PC-3 (cell line): ENCODE data around the gene IL20RA. TPM values are rescaled to one million over a fixed set of nuclear protein-coding genes. Genes with fewer than 3 reads are reported as not detected.
A peak's percentile ranks its signal among the peaks of the same experiment; 100 is the strongest.

Experiments
- ATAC-seq: fragments of 200-7000 bp; cut with Tn5 transposase; 2 replicates; pipeline ENCODE4 v1.9.1; 2020; ENCODE audit warnings: mild to moderate bottlenecking, moderate library complexity
- BruUV-seq: library from RNA; stranded (reverse); fragments of 400-500 nt; replicated peaks from 2 replicates; lab custom pipeline; 2021; lab: Mats Ljungman, UMichigan
- CTCF ChIA-PET: fragments of 300-600 bp; sonication (Branson Sonifier 250); formaldehyde crosslinking; loops from one replicate; lab custom pipeline; 2022; ENCODE audit warnings: antibody characterized with exemption; lab: Charles Lee
- POLR2A ChIA-PET: fragments of 300-600 bp; sonication (Branson Sonifier 250); formaldehyde crosslinking; loops from one replicate; lab custom pipeline; 2022; ENCODE audit warnings: antibody characterized with exemption; ENCODE audit not compliant: unreplicated experiment; lab: Charles Lee
- DNase-seq: peaks from one replicate; pipeline ENCODE4 v3.0.0-alpha.2; 2015
- H2AFZ ChIP-seq: fragments of 300-600 bp; sonication (generic); 2 replicates; pipeline ENCODE4 v1.6.0; 2016; ENCODE audit warnings: antibody characterized with exemption, low read length
- H3F3A ChIP-seq: fragments of 300-600 bp; sonication (generic); one replicate; pipeline ENCODE4 v1.6.0; 2017; ENCODE audit warnings: antibody characterized with exemption, low read length, control low read depth, mild to moderate bottlenecking; ENCODE audit not compliant: unreplicated experiment
- H3K27ac ChIP-seq: fragments of 300-600 bp; sonication (generic); 2 replicates; pipeline ENCODE4 v1.5.1; 2016; ENCODE audit warnings: mild to moderate bottlenecking, low read length
- H3K27me3 ChIP-seq: fragments of 300-600 bp; sonication (generic); 2 replicates; pipeline ENCODE4 v1.6.1; 2016; ENCODE audit warnings: low read length, mixed read lengths
- H3K36me3 ChIP-seq: fragments of 300-600 bp; sonication (generic); 2 replicates; pipeline ENCODE4 v1.6.1; 2016; ENCODE audit warnings: low read depth, mixed run types, low read length, mixed read lengths
- H3K4me1 ChIP-seq: fragments of 300-600 bp; sonication (generic); 2 replicates; pipeline ENCODE4 v1.5.1; 2016; ENCODE audit warnings: low read length; ENCODE audit not compliant: insufficient read depth
- H3K4me2 ChIP-seq: fragments of 300-600 bp; sonication (generic); 2 replicates; pipeline ENCODE4 v1.6.0; 2016; ENCODE audit warnings: low read length
- H3K4me3 ChIP-seq: fragments of 300-600 bp; sonication (generic); 2 replicates; pipeline ENCODE4 v1.5.1; 2016; ENCODE audit warnings: mild to moderate bottlenecking, low read length, mixed read lengths
- H3K79me2 ChIP-seq: fragments of 300-600 bp; sonication (generic); 2 replicates; pipeline ENCODE4 v1.6.1; 2017; ENCODE audit warnings: low read length, mixed read lengths
- H3K9ac ChIP-seq: fragments of 300-600 bp; sonication (generic); 2 replicates; pipeline ENCODE4 v1.6.0; 2016; ENCODE audit warnings: mild to moderate bottlenecking, low read length
- H3K9me2 ChIP-seq: fragments of 300-600 bp; sonication (generic); replicated peaks from 2 replicates; pipeline ENCODE4 v1.6.1; 2016; ENCODE audit warnings: mixed run types, low read length, mixed read lengths
- H3K9me3 ChIP-seq: fragments of 300-600 bp; sonication (generic); 2 replicates; pipeline ENCODE4 v1.6.1; 2016; ENCODE audit warnings: low read length, mixed read lengths
- H4K20me1 ChIP-seq: fragments of 300-600 bp; sonication (generic); 2 replicates; pipeline ENCODE4 v1.6.1; 2016; ENCODE audit warnings: low read length, mixed read lengths
- EZH2 ChIP-seq: fragments of 300-600 bp; sonication (generic); IDR thresholded peaks from one replicate; pipeline ENCODE4 v1.6.1; 2017; ENCODE audit warnings: antibody characterized with exemption, mild to moderate bottlenecking, low read length; ENCODE audit not compliant: unreplicated experiment
- EZH2phosphoT487 ChIP-seq: fragments of 300-600 bp; sonication (generic); IDR thresholded peaks from 2 replicates; pipeline ENCODE4 v1.6.1; 2018; ENCODE audit warnings: mild to moderate bottlenecking, antibody characterized with exemption, low read length, borderline replicate concordance
- intact Hi-C: fragments of 100-400 bp; cut with micrococcal nuclease; formaldehyde crosslinking; loops from 2 replicates; pipeline ENCODE4 v1.9.0; 2023
- total RNA-seq: library from RNA; depleted of rRNA; stranded (reverse); fragments of >200 nt; gene quantifications from 2 replicates; pipeline ENCODE4 v1.2.3, GENCODE V29; 2014
- TF ChIP-seq, protein P1 (sequence below): fragments of 300-600 bp; sonication (generic); conservative IDR thresholded peaks from 2 replicates; pipeline ENCODE4 v1.5.1; 2017; ENCODE audit warnings: antibody characterized with exemption, low read depth, mild to moderate bottlenecking, low read length

IL20RA gene
- total RNA-seq, 1 experiment from 2014 or later, result 6.0 TPM

DNA sequence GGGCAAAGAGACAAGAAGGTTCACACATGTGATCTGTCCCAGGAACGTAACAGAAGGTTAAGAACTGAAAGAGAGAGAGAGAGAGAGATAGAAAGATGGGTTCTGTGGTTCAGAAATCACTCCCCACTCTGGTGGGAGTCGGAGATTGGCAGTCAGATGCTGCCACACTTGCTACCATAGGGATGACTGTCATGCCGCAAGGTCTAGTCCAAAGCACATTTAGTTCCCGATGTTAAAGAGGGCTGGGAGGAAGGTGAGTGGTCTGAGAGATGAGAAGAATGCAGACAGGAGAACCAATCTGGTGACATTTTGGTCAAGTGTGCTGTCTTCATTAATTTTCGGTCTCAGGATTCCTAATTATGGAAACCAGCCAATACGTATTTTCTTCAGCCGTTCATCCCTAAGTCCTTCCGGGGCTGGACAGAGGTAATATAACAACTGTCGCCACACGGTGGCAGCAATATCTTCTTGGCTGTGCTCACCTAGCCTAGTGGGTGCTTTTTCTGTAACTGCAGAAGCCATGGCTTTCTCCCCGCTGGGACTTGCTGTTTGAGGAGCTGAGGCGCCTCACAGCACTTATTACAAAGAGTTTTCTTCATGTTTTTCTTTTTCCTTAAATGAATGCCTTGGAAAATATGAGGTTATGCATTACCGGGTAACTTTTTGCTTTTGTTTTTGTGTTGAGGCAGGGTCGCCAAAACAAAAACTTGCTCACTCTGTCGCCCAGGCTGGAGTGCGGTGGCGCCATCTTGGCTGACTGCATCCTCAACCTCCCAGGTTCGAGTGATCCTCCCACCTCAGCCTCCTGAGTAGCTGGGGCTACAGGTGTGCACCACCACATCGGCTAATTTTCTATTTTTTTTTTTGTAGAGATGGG, 76.7 kb downstream of the IL20RA start:
- Histone ChIP-seq H3K9me3 (no peaks in the 10 kb centered on the region), H3K36me3 (no peaks in the 10 kb centered on the region), H2AFZ (0 out of 2 replicates have a peak overlapping the region, but pooled peaks have one; percentile 20), H4K20me1 (no peaks in the 10 kb centered on the region), H3K4me1 (peaks cover 22% of the 10 kb centered on the region), H3K9ac (peak overlapping the region; percentile 68; the same call in 1 of the 2 replicates), H3K4me2 (peak overlapping the region; percentile 73; the same call in 1 of the 2 replicates), H3K9me2 (no peaks in the 10 kb centered on the region), H3F3A (no peaks in the 10 kb centered on the region), H3K27me3 (no peaks in the 10 kb centered on the region), H3K79me2 (no peaks in the 10 kb centered on the region), H3K4me3 (no peak overlapping the region), H3K27ac (peak overlapping the region; percentile 96)
- ATAC-seq, result peak; percentile 70
- no TSS peak for BruUV-seq
- DNase-seq, result peak; percentile 91
- ChIA-PET CTCF (no interaction called here), POLR2A (interaction anchor here (0.7 kb wide), 1 partner anchor 27 kb away, joined by 4 read pairs; no protein-coding TSS in a partner anchor)
- TF ChIP-seq, protein P1, sequence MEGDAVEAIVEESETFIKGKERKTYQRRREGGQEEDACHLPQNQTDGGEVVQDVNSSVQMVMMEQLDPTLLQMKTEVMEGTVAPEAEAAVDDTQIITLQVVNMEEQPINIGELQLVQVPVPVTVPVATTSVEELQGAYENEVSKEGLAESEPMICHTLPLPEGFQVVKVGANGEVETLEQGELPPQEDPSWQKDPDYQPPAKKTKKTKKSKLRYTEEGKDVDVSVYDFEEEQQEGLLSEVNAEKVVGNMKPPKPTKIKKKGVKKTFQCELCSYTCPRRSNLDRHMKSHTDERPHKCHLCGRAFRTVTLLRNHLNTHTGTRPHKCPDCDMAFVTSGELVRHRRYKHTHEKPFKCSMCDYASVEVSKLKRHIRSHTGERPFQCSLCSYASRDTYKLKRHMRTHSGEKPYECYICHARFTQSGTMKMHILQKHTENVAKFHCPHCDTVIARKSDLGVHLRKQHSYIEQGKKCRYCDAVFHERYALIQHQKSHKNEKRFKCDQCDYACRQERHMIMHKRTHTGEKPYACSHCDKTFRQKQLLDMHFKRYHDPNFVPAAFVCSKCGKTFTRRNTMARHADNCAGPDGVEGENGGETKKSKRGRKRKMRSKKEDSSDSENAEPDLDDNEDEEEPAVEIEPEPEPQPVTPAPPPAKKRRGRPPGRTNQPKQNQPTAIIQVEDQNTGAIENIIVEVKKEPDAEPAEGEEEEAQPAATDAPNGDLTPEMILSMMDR, result peak; percentile 76
- TF ChIP-seq EZH2, result no peak
- intact Hi-C loops, result loop anchor here (1.0 to 10.0 kb wide), 2 partner anchors 45 to 677 kb away; no protein-coding TSS in a partner anchor

DNA sequence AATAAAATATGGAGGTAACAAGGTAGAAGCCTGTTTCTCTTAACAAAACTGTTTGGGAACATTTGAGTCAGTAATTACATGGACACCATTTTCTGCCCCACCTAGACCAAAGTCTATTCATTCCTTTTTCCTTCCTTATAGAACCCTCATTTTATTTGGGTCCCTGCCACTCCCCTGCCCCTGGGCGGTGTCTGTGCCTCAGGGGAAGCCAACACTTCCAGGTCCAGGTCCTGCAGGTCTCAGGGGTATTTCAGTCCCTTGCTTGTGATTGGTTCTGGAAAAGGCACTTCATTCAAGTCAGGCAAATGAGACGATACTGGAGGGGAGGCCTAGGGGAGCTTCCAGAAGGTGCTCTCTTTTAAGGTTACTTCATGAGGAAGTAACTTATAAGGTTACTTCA, 80.4 kb downstream of the IL20RA start:
- ChIA-PET POLR2A (no interaction called here), CTCF (no interaction called here)
- H3K79me2 ChIP-seq, result no peaks in the 10 kb centered on the region
- no peaks in the 10 kb centered on the region for H3K27me3 ChIP-seq
- no peaks in the 10 kb centered on the region for H4K20me1 ChIP-seq
- no TSS peak for BruUV-seq
- no peak overlapping the region for H3K4me3 ChIP-seq
- no peak for TF ChIP-seq EZH2phosphoT487
- TF ChIP-seq EZH2, result no peak
- TF ChIP-seq, protein P1, result no peak
- H3F3A ChIP-seq, result no peaks in the 10 kb centered on the region
- H3K36me3 ChIP-seq, result no peaks in the 10 kb centered on the region
- no peak overlapping the region for H2AFZ ChIP-seq
- no peaks in the 10 kb centered on the region for H3K9me2 ChIP-seq
- no peak overlapping the region for H3K27ac ChIP-seq
- peaks cover 12% of the 10 kb centered on the region for H3K4me1 ChIP-seq
- DNase-seq (no peak), ATAC-seq (no peak)
- intact Hi-C loops, result loop anchor here (10.0 kb wide), 1 partner anchor 680 kb away; no protein-coding TSS in a partner anchor
- no peaks in the 10 kb centered on the region for H3K9me3 ChIP-seq
- no peak overlapping the region for H3K4me2 ChIP-seq
- H3K9ac ChIP-seq, result no peak overlapping the region

DNA sequence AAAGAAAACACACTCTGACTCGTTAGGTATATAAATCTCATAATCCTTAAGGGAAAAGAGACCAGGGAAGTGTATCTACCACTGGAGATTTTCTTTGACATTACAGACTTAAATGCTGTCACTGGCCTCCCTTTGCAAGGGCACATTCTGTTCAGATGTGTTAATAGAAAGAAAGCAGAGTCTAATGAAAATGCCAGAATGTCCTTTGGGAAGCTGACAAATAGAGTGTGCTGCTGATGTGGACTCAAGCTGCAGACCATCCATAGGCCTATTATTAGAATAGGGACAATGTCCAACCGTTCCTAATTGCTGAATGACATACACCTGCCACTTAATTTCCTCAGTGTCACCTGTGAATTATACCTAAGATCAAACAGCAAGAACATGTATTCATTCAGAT, 81.5 kb downstream of the IL20RA start:
- no peak for TF ChIP-seq EZH2
- TF ChIP-seq EZH2phosphoT487, result no peak
- TF ChIP-seq, protein P1, result no peak
- no peak overlapping the region for H3K4me2 ChIP-seq
- no peaks in the 10 kb centered on the region for H3K79me2 ChIP-seq
- H3K36me3 ChIP-seq, result no peaks in the 10 kb centered on the region
- H3F3A ChIP-seq, result no peaks in the 10 kb centered on the region
- H3K9me2 ChIP-seq, result no peaks in the 10 kb centered on the region
- intact Hi-C loops, result loop anchor here (10.0 kb wide), 1 partner anchor 682 kb away; no protein-coding TSS in a partner anchor
- BruUV-seq, result no TSS peak
- no peak overlapping the region for H3K4me3 ChIP-seq
- no peaks in the 10 kb centered on the region for H3K9me3 ChIP-seq
- no peak overlapping the region for H3K27ac ChIP-seq
- no peaks in the 10 kb centered on the region for H3K27me3 ChIP-seq
- ATAC-seq (no peak), DNase-seq (no peak)
- ChIA-PET CTCF (no interaction called here), POLR2A (interaction anchor here (0.6 kb wide), 1 partner anchor 47 kb away, joined by 3 read pairs; no protein-coding TSS in a partner anchor)
- H4K20me1 ChIP-seq, result no peaks in the 10 kb centered on the region
- no peak overlapping the region for H3K9ac ChIP-seq
- H3K4me1 ChIP-seq, result peaks cover 1% of the 10 kb centered on the region
- H2AFZ ChIP-seq, result no peak overlapping the region
